Measurements from ENCODE around the gene VPS13A. TPM values are rescaled to one million over a fixed set of nuclear protein-coding genes. Genes with fewer than 3 reads are reported as not detected.

The VPS13A gene
- total RNA-seq, 1 donor from 2014 or later, result 13.2 TPM

- H3K4me3 ChIP-seq (ENCODE audit: low read depth, low read length), result peak overlapping the region; percentile 78
- no peak for DNase-seq (ENCODE audit: low read depth)
- TF ChIP-seq CTCF (conservative IDR thresholded peaks at IDR 0.05; ENCODE audit: low read depth, low read length), result no peak
These were observed 810 bp downstream of the VPS13A start for GRCh38 chr9:77177894-77178794.

DNA sequence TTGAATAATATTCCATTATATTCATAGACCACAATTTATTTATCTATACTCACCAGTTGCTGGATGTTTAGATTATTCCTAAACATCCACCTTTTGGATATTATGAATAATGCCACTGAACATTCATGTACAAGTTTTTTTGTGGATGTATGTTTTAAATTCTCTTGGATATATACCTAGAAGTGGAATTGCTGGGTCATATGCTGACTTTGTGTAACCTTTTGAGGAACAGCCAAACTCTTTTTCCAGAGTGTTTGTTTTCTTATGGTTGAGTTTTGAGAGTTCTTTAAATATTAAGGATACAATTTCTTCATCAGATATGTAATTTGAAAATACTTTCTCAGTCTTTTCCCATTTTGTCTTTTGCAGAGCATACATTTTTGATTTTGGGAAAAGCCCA lies 2.7 kb downstream of the VPS13A start:
- peak overlapping the region; percentile 78 for H3K4me3 ChIP-seq (ENCODE audit: low read depth, low read length)
- no peak for TF ChIP-seq CTCF (conservative IDR thresholded peaks at IDR 0.05; ENCODE audit: low read depth, low read length)
- DNase-seq (ENCODE audit: low read depth), result no peak

- H3K4me3 ChIP-seq (ENCODE audit: low read depth, low read length), result no peak overlapping the region
- TF ChIP-seq CTCF (conservative IDR thresholded peaks at IDR 0.05; ENCODE audit: low read depth, low read length), result no peak
- DNase-seq (ENCODE audit: low read depth), result no peak
These were observed 6.2 kb downstream of the VPS13A start for GRCh38 chr9:77183581-77183980.

- H3K4me3 ChIP-seq (ENCODE audit: low read depth, low read length), result no peak overlapping the region
- DNase-seq (ENCODE audit: low read depth), result no peak
- no peak for TF ChIP-seq CTCF (conservative IDR thresholded peaks at IDR 0.05; ENCODE audit: low read depth, low read length)
These were observed 10.9 kb downstream of the VPS13A start for GRCh38 chr9:77188242-77188641.

- TF ChIP-seq CTCF (conservative IDR thresholded peaks at IDR 0.05; ENCODE audit: low read depth, low read length), result no peak
- H3K4me3 ChIP-seq (ENCODE audit: low read depth, low read length), result no peak overlapping the region
- DNase-seq (ENCODE audit: low read depth), result no peak
These were observed 17.1 kb downstream of the VPS13A start for GRCh38 chr9:77194423-77194822.

GRCh38 chr9:77210116-77210515 lies 32.8 kb downstream of the VPS13A start:
- DNase-seq (ENCODE audit: low read depth), result no peak
- no peak overlapping the region for H3K4me3 ChIP-seq (ENCODE audit: low read depth, low read length)
- TF ChIP-seq CTCF (conservative IDR thresholded peaks at IDR 0.05; ENCODE audit: low read depth, low read length), result no peak

DNA sequence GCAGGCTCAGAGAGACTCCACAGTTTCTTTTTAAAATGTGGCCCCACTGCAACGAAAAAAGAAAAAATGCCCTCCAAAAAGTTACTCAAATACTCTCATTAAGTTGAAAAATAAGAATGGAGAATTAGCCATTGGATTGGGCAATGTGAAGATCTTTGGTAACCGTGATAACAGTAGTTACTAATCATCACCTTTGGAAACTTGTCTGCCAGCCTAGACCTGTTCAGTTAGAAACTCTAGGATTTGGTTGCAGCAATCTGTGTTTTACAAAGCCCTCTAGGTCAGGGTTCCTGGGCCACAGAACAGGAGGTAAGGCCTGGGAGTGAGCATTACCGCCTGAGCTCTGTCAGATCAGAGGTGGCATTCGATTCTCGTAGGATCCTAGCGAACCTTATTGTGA lies 34.2 kb downstream of the VPS13A start:
- no peak for DNase-seq (ENCODE audit: low read depth)
- H3K4me3 ChIP-seq (ENCODE audit: low read depth, low read length), result no peak overlapping the region
- TF ChIP-seq CTCF (conservative IDR thresholded peaks at IDR 0.05; ENCODE audit: low read depth, low read length), result no peak
